ENCODE results near the gene TTBK1.

- TF ChIP-seq CTCF (IDR thresholded peaks at IDR 0.05), result no peak
- no peak for TF ChIP-seq POLR2A (IDR thresholded peaks at IDR 0.05)
Observed at GRCh38 chr6:43193929-43194328, 49.4 kb upstream of the TTBK1 start.
